OCI-LY7 (cell line): ENCODE results near the gene SH3BP5L.
A peak's percentile ranks its signal among the peaks of the same experiment; 100 is the strongest.

Experiments used
- EZH2phosphoT487 ChIP-seq: fragments of 200-600 bp; sonication (generic); IDR thresholded peaks from 2 replicates; pipeline ENCODE4 v1.6.1; 2018; ENCODE audit warnings: low read depth, borderline replicate concordance, mild to moderate bottlenecking, mixed run types, antibody characterized with exemption, low read length, moderate library complexity, mixed read lengths
- TF ChIP-seq, protein P1 (sequence below): fragments of 200-600 bp; sonication (generic); conservative IDR thresholded peaks from 2 replicates; pipeline ENCODE4 v1.5.1; 2014; ENCODE audit warnings: mild to moderate bottlenecking, antibody characterized with exemption, low read length, moderate library complexity, mixed read lengths

DNA sequence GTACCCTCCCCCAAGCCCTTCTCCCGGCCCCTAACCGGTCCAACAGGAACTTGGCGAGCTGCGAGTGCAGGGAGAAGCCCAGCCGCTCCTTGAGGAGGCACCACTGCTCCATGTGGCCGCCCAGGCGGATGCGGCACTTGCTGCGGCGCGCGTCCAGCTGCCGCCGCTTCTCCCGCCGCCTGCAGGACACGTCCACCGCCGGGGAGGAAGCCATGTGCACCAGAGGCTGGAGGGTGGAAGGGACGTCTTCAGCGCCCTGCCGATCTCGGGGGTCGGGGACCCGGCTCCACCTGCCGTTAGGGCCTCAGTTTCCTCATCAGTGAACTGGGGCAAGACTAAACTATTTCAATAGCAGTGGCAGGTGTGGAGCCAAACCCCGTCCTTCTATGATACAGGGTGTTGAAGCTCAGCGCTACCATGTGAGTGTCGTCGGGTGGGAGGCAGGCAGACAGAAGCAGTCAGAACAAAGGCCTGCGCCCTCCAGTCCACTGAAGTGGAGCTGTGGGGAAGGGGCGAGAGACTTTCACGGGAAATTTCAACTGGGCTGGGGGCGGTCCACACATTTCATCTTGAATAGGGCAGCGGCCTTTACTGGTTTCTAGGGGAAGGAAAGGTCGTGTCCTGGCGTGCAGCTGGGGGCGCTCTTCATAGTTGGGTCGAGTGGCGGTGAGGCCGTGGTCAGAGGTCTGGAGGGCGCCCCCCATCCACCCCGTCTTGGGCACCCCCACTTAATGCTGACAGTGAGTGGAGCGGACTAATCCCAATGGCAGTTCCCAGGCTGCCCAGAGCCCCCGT, 32.6 kb upstream of the SH3BP5L start:
- TF ChIP-seq, protein P1, sequence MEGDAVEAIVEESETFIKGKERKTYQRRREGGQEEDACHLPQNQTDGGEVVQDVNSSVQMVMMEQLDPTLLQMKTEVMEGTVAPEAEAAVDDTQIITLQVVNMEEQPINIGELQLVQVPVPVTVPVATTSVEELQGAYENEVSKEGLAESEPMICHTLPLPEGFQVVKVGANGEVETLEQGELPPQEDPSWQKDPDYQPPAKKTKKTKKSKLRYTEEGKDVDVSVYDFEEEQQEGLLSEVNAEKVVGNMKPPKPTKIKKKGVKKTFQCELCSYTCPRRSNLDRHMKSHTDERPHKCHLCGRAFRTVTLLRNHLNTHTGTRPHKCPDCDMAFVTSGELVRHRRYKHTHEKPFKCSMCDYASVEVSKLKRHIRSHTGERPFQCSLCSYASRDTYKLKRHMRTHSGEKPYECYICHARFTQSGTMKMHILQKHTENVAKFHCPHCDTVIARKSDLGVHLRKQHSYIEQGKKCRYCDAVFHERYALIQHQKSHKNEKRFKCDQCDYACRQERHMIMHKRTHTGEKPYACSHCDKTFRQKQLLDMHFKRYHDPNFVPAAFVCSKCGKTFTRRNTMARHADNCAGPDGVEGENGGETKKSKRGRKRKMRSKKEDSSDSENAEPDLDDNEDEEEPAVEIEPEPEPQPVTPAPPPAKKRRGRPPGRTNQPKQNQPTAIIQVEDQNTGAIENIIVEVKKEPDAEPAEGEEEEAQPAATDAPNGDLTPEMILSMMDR: peak; percentile 82
- TF ChIP-seq EZH2phosphoT487: no peak
